IMR-90 (cell line): ENCODE results near the gene TRMT2A. TPM values are rescaled to one million over a fixed set of nuclear protein-coding genes. Genes with fewer than 3 reads are reported as not detected.

Experiments
- ATAC-seq: fragments of 200-7000 bp; cut with Tn5 transposase; 2 replicates; pipeline ENCODE4 v1.9.1; 2020; ENCODE audit warnings: low read depth, mild to moderate bottlenecking, moderate library complexity
- BruUV-seq: library from RNA; stranded (reverse); fragments of 400-500 nt; replicated peaks from 2 replicates; lab custom pipeline; 2021; lab: Mats Ljungman, UMichigan
- CTCF ChIA-PET: fragments of 300-600 bp; formaldehyde crosslinking; extraction: SDS; loops from one replicate; lab custom pipeline; 2021; ENCODE audit warnings: antibody characterized with exemption; lab: Yijun Ruan, JAX
- POLR2A ChIA-PET: fragments of 300-600 bp; sonication (Branson Sonifier 250); formaldehyde crosslinking; loops from one replicate; lab custom pipeline; 2022; ENCODE audit warnings: antibody characterized with exemption; ENCODE audit not compliant: unreplicated experiment; lab: Charles Lee
- DNase-seq: peaks from one replicate; pipeline ENCODE4 v3.0.0; 2013
- H2AFZ ChIP-seq: replicated peaks from 2 replicates; pipeline ENCODE3; 2013; ENCODE audit warnings: low read length, mild to moderate bottlenecking; ENCODE audit not compliant: poor library complexity
- H2AK5ac ChIP-seq: 2 replicates; pipeline ENCODE4 v1.6.1; 2013; ENCODE audit warnings: low read depth, low read length, inconsistent platforms
- H2AK9ac ChIP-seq: replicated peaks from 2 replicates; pipeline ENCODE3; 2013; ENCODE audit warnings: mild to moderate bottlenecking, low read depth, low read length, moderate library complexity; ENCODE audit not compliant: poor library complexity
- H2BK120ac ChIP-seq: 2 replicates; pipeline ENCODE4 v1.6.1; 2013; ENCODE audit warnings: low read depth, low read length, inconsistent platforms
- H2BK15ac ChIP-seq: 3 replicates; pipeline ENCODE4 v1.6.1; 2013; ENCODE audit warnings: low read depth, low read length, inconsistent platforms
- H2BK20ac ChIP-seq: 2 replicates; pipeline ENCODE4 v1.6.1; 2013; ENCODE audit warnings: low read depth, mild to moderate bottlenecking, inconsistent platforms, low read length, moderate library complexity
- H2BK5ac ChIP-seq: 2 replicates; pipeline ENCODE4 v1.6.1; 2013; ENCODE audit warnings: mild to moderate bottlenecking, low read depth, low read length, inconsistent platforms; ENCODE audit not compliant: poor library complexity, severe bottlenecking
- H3K14ac ChIP-seq: replicated peaks from 2 replicates; pipeline ENCODE4 v1.6.1; 2013; ENCODE audit warnings: low read depth, low read length, inconsistent platforms
- H3K18ac ChIP-seq: 2 replicates; pipeline ENCODE4 v1.6.1; 2013; ENCODE audit warnings: low read depth, low read length, control low read depth
- H3K23ac ChIP-seq: 2 replicates; pipeline ENCODE4 v1.6.1; 2013; ENCODE audit warnings: low read depth, low read length, inconsistent platforms
- H3K27ac ChIP-seq: 2 replicates; pipeline ENCODE4 v1.5.1; 2013; ENCODE audit warnings: mild to moderate bottlenecking, control low read depth, low read length; ENCODE audit not compliant: insufficient read depth
- H3K27me3 ChIP-seq: 2 replicates; pipeline ENCODE4 v1.6.1; 2013; ENCODE audit warnings: low read length; ENCODE audit not compliant: control insufficient read depth, insufficient read depth
- H3K36me3 ChIP-seq: 2 replicates; pipeline ENCODE4 v1.6.1; 2013; ENCODE audit warnings: low read length, mixed read lengths; ENCODE audit not compliant: control insufficient read depth, insufficient read depth
- H3K4ac ChIP-seq: 2 replicates; pipeline ENCODE4 v1.6.1; 2013; ENCODE audit warnings: low read depth, low read length, inconsistent platforms
- H3K4me1 ChIP-seq: 2 replicates; pipeline ENCODE4 v1.6.1; 2013; ENCODE audit warnings: low read length, mixed read lengths; ENCODE audit not compliant: control insufficient read depth, insufficient read depth
- H3K4me2 ChIP-seq: 2 replicates; pipeline ENCODE4 v1.6.1; 2013; ENCODE audit warnings: low read depth, mild to moderate bottlenecking, control low read depth, low read length, moderate library complexity
- H3K4me3 ChIP-seq: 2 replicates; pipeline ENCODE4 v1.5.1; 2013; ENCODE audit warnings: low read depth, mild to moderate bottlenecking, control low read depth, low read length, moderate library complexity; ENCODE audit not compliant: insufficient read depth
- H3K56ac ChIP-seq: 2 replicates; pipeline ENCODE4 v1.6.1; 2013; ENCODE audit warnings: low read length, inconsistent platforms; ENCODE audit not compliant: insufficient read depth; ENCODE audit errors: extremely low read depth
- H3K79me1 ChIP-seq, 2 experiments: 2 replicates each; pipeline ENCODE4 v1.6.1; 2013; ENCODE audit warnings: low read length in 2 of 2, inconsistent platforms in 1 of 2, low read depth in 1 of 2
- H3K9ac ChIP-seq: 2 replicates; pipeline ENCODE4 v1.6.1; 2013; ENCODE audit warnings: low read depth, low read length, control low read depth
- H3K9me1 ChIP-seq: 2 replicates; pipeline ENCODE4 v1.6.1; 2013; ENCODE audit warnings: low read length, inconsistent platforms; ENCODE audit not compliant: insufficient read depth
- H3K9me3 ChIP-seq: 2 replicates; pipeline ENCODE4 v1.6.1; 2013; ENCODE audit warnings: low read length; ENCODE audit not compliant: control insufficient read depth, insufficient read depth
- H4K20me1 ChIP-seq: 2 replicates; pipeline ENCODE4 v1.6.1; 2013; ENCODE audit warnings: low read length, inconsistent platforms; ENCODE audit not compliant: insufficient read depth
- H4K5ac ChIP-seq: 2 replicates; pipeline ENCODE4 v1.6.1; 2013; ENCODE audit warnings: mild to moderate bottlenecking, low read depth, low read length, control low read depth
- H4K8ac ChIP-seq, 2 experiments: 2 replicates each; pipeline ENCODE4 v1.6.1; 2013; ENCODE audit warnings: low read depth in 2 of 2, low read length in 2 of 2, control low read depth in 1 of 2, inconsistent platforms in 1 of 2
- H4K91ac ChIP-seq: 2 replicates; pipeline ENCODE4 v1.6.1; 2013; ENCODE audit warnings: low read depth, low read length, inconsistent platforms; ENCODE audit not compliant: insufficient read depth
- BHLHE40 ChIP-seq: fragments of 150-350 bp; IDR thresholded peaks from 2 replicates; pipeline ENCODE4 v1.6.1; 2016; ENCODE audit warnings: mild to moderate bottlenecking, low read depth, low read length
- CEBPB ChIP-seq: IDR thresholded peaks from 2 replicates; pipeline ENCODE4 v1.6.1; 2012; ENCODE audit warnings: low read depth, low read length, improper control_type of control experiment
- CHD1 ChIP-seq: IDR thresholded peaks from 2 replicates; pipeline ENCODE4 v1.6.1; 2012; ENCODE audit warnings: low read depth, low read length, improper control_type of control experiment
- CTCF ChIP-seq: conservative IDR thresholded peaks from 2 replicates; pipeline ENCODE4 v1.5.1; 2012; ENCODE audit warnings: mild to moderate bottlenecking, low read depth, low read length, improper control_type of control experiment
- ELK1 ChIP-seq: fragments of 150-350 bp; IDR thresholded peaks from 2 replicates; pipeline ENCODE4 v1.6.1; 2016; ENCODE audit warnings: low read depth, mild to moderate bottlenecking, low read length, moderate library complexity, borderline replicate concordance
- FOS ChIP-seq: fragments of 150-350 bp; IDR thresholded peaks from 2 replicates; pipeline ENCODE4 v1.6.1; 2016; ENCODE audit warnings: low read depth, low read length
- MAFK ChIP-seq: IDR thresholded peaks from 2 replicates; pipeline ENCODE4 v1.6.1; 2012; ENCODE audit warnings: low read depth, low read length, improper control_type of control experiment
- MAZ ChIP-seq: IDR thresholded peaks from 2 replicates; pipeline ENCODE4 v1.6.1; 2012; ENCODE audit warnings: low read depth, mild to moderate bottlenecking, low read length, improper control_type of control experiment, moderate library complexity, borderline replicate concordance
- MXI1 ChIP-seq: IDR thresholded peaks from 2 replicates; pipeline ENCODE4 v1.6.1; 2012; ENCODE audit warnings: low read depth, mild to moderate bottlenecking, low read length, moderate library complexity, borderline replicate concordance
- NFE2L2 ChIP-seq: fragments of 150-350 bp; IDR thresholded peaks from 2 replicates; pipeline ENCODE4 v1.6.1; 2016; ENCODE audit warnings: low read depth, mild to moderate bottlenecking, low read length
- POLR2A ChIP-seq: IDR thresholded peaks from 2 replicates; pipeline ENCODE4 v1.6.1; 2012; ENCODE audit warnings: mild to moderate bottlenecking, low read depth, low read length
- RAD21 ChIP-seq: IDR thresholded peaks from 2 replicates; pipeline ENCODE4 v1.6.1; 2012; ENCODE audit warnings: low read length, improper control_type of control experiment
- RCOR1 ChIP-seq: IDR thresholded peaks from 2 replicates; pipeline ENCODE4 v1.6.1; 2012; ENCODE audit warnings: mild to moderate bottlenecking, low read length, improper control_type of control experiment; ENCODE audit not compliant: insufficient replicate concordance
- RFX5 ChIP-seq: IDR thresholded peaks from 2 replicates; pipeline ENCODE4 v1.8.0; 2012; ENCODE audit warnings: low read depth, mild to moderate bottlenecking, low read length, moderate library complexity
- SMC3 ChIP-seq: fragments of 150-350 bp; IDR thresholded peaks from 2 replicates; pipeline ENCODE4 v1.6.1; 2016; ENCODE audit warnings: low read depth, mild to moderate bottlenecking, antibody characterized with exemption, low read length, moderate library complexity
- USF2 ChIP-seq: fragments of 150-350 bp; IDR thresholded peaks from 2 replicates; pipeline ENCODE4 v1.6.1; 2017; ENCODE audit warnings: mild to moderate bottlenecking, antibody characterized with exemption, low read length, low read depth
- WGBS, 2 experiments: methylation state at CpG; one replicate each; pipeline versions ENCODE4 v1.1.5 to v1.1.7; 2013; ENCODE audit warnings: missing lambda C conversion rate in 2 of 2; ENCODE audit not compliant: insufficient read length in 1 of 2; ENCODE audit errors: extremely low coverage in 2 of 2; 5-methylcytosine and 5-hydroxymethylcytosine counted together
- dilution Hi-C: fragments of 300-500 bp; cut with HindIII; formaldehyde crosslinking; loops from one replicate; pipeline ENCODE4 v1.14.3; 2018; ENCODE audit warnings: low sequenced_read_pairs; ENCODE audit not compliant: unreplicated experiment
- in situ Hi-C: fragments of 300-500 bp; cut with MboI; formaldehyde crosslinking; loops from 3 replicates; pipeline ENCODE4 v1.14.3; 2019; ENCODE audit warnings: low sequenced_read_pairs, inconsistent platforms, mixed read lengths
- intact Hi-C: fragments of 100-400 bp; cut with micrococcal nuclease; formaldehyde crosslinking; loops from 2 replicates; pipeline ENCODE4 v1.10.0; 2022
- polyA plus RNA-seq, 3 experiments: library from polyadenylated mRNA; depleted of rRNA; stranded (reverse); fragments of >200 nt; gene quantifications; 2 replicates each; pipeline ENCODE4 v1.2.3, GENCODE V29; 2012; ENCODE audit warnings: low replicate concordance in 1 of 3
- total RNA-seq: library from RNA; depleted of rRNA; stranded (reverse); fragments of >200 nt; gene quantifications from 2 replicates; pipeline ENCODE4 v1.2.3, GENCODE V29; 2012

Gene TRMT2A
- total and polyA plus RNA-seq, 2 of the 4 experiments (the other 2 are of a cell fraction) = 22.0 to 39.1 TPM

DNA sequence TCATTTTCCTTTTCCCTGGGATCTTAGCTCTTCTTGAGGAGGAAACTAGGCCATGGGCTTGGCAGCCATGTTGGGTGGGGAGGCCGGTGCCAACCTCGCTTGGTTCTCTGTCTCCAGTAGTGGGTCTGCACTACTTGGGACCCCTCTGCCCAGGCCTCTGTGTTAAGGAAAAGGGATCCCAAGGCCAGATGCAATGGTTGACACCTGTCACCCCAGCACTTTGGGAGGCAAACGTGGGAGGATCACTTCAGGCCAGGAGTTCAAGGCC is 12.7 kb upstream of the TRMT2A start:
- H4K8ac ChIP-seq = no peak overlapping the region
- intact Hi-C loops = no loop called here

More for the DNA sequence above, 12.7 kb upstream of the TRMT2A start:
- H3K9me3 ChIP-seq = no peaks in the 10 kb centered on the region
- WGBS, 2 experiments = no CpG with 5 or more reads among the region's 3 CpGs
- no peak overlapping the region for H4K91ac ChIP-seq
- no peak overlapping the region for H3K4me3 ChIP-seq
- no peak overlapping the region for H3K9ac ChIP-seq
- no peak overlapping the region for H3K18ac ChIP-seq
- H3K79me1 ChIP-seq = peaks cover 1 to 28% of the 10 kb centered on the region in 2 experiments
- no peak overlapping the region for H2BK20ac ChIP-seq
- H4K20me1 ChIP-seq = peaks cover 32% of the 10 kb centered on the region
- POLR2A ChIA-PET = no interaction called here
- in situ Hi-C loops (no loop called here), dilution Hi-C loops (no loop called here)
- no peak overlapping the region for H3K56ac ChIP-seq
- H3K4me1 ChIP-seq = peaks cover 9% of the 10 kb centered on the region
- no peak overlapping the region for H2BK120ac ChIP-seq
- no peak for ATAC-seq
- no peak overlapping the region for H3K4me2 ChIP-seq
- H2AK5ac ChIP-seq = no peak overlapping the region; the same call in 1 of the 2 replicates
- H3K36me3 ChIP-seq = peaks cover 27% of the 10 kb centered on the region
- no peaks in the 10 kb centered on the region for H3K27me3 ChIP-seq
- H2BK5ac ChIP-seq = no peak overlapping the region
- H3K9me1 ChIP-seq = peaks cover 3% of the 10 kb centered on the region; the same call in 1 of the 2 replicates
- H4K5ac ChIP-seq = no peak overlapping the region
- H2AFZ ChIP-seq = no peak overlapping the region
- no peak overlapping the region for H2BK15ac ChIP-seq
- no peak overlapping the region for H3K14ac ChIP-seq
- H3K4ac ChIP-seq = no peak overlapping the region
- no peak for TF ChIP-seq SMC3
- no peak for TF ChIP-seq CTCF
- no peak for TF ChIP-seq RCOR1
- TF ChIP-seq RFX5 = no peak
- TF ChIP-seq MXI1 = no peak
- TF ChIP-seq NFE2L2 = no peak
- no peak for TF ChIP-seq MAZ
- no peak for TF ChIP-seq FOS
- TF ChIP-seq MAFK = no peak
- TF ChIP-seq USF2 = no peak
- TF ChIP-seq CEBPB = no peak
- TF ChIP-seq RAD21 = no peak
- TF ChIP-seq ELK1 = no peak
- no peak for TF ChIP-seq BHLHE40
- no peak for TF ChIP-seq CHD1
- TF ChIP-seq POLR2A = no peak
- no peak overlapping the region for H3K27ac ChIP-seq
- BruUV-seq = no TSS peak
- no peak overlapping the region for H2AK9ac ChIP-seq
- CTCF ChIA-PET = no interaction called here
- no peak overlapping the region for H3K23ac ChIP-seq
- no peak for DNase-seq
